SU-DHL-6 (cell line): ENCODE data around the gene MMP23B.
"Not testable (repeated sequence)": the region's sequence is repeated elsewhere in the genome, so short reads cannot be mapped to it uniquely, and the experiment has no call there.

Source experiments
- H2AFZ ChIP-seq: fragments of 200-600 bp; sonication (generic); 2 replicates; pipeline ENCODE4 v1.6.1; 2014; ENCODE audit warnings: low read depth, mild to moderate bottlenecking, moderate library complexity, mixed read lengths, antibody characterized with exemption, low read length; ENCODE audit not compliant: severe bottlenecking
- H3F3A ChIP-seq: fragments of 200-600 bp; shearing (Covaris generic); 2 replicates; pipeline ENCODE4 v1.6.0; 2016; ENCODE audit warnings: antibody characterized with exemption, mild to moderate bottlenecking; ENCODE audit not compliant: insufficient read depth
- H3K27ac ChIP-seq: fragments of 200-600 bp; sonication (generic); 2 replicates; pipeline ENCODE4 v1.5.1; 2016; ENCODE audit warnings: low read depth, mild to moderate bottlenecking, low read length, moderate library complexity, mixed read lengths
- H3K27me3 ChIP-seq: fragments of 200-600 bp; sonication (generic), shearing (Covaris generic); 2 replicates; pipeline ENCODE4 v1.6.0; 2014; ENCODE audit warnings: mild to moderate bottlenecking, low read length
- H3K36me3 ChIP-seq: fragments of 200-600 bp; sonication (generic); 2 replicates; pipeline ENCODE4 v1.6.1; 2014; ENCODE audit warnings: mild to moderate bottlenecking, low read length, mixed read lengths
- H3K4me2 ChIP-seq: fragments of 300-600, 200-600 bp; shearing (Covaris generic), sonication (generic); 2 replicates; pipeline ENCODE4 v1.6.0; 2014; ENCODE audit warnings: low read length, low read depth, mild to moderate bottlenecking; ENCODE audit not compliant: poor library complexity, severe bottlenecking
- H3K4me3 ChIP-seq: fragments of 200-600 bp; sonication (generic); 2 replicates; pipeline ENCODE4 v1.5.1; 2014; ENCODE audit warnings: antibody characterized with exemption, low read length, mild to moderate bottlenecking, mixed read lengths; ENCODE audit not compliant: insufficient read depth, poor library complexity, severe bottlenecking
- H3K79me2 ChIP-seq: fragments of 200-600 bp; sonication (generic); 2 replicates; pipeline ENCODE4 v1.6.1; 2014; ENCODE audit warnings: mild to moderate bottlenecking, low read length, moderate library complexity; ENCODE audit not compliant: insufficient read depth
- H3K9ac ChIP-seq: fragments of 200-600 bp; sonication (generic); 2 replicates; pipeline ENCODE4 v1.7.0; 2014; ENCODE audit warnings: mild to moderate bottlenecking, low read length
- H3K9me2 ChIP-seq: fragments of 200-600 bp; sonication (generic); replicated peaks from 2 replicates; pipeline ENCODE4 v1.6.1; 2014; ENCODE audit warnings: low read length; ENCODE audit not compliant: insufficient read depth
- H3K9me3 ChIP-seq: fragments of 200-600 bp; sonication (generic); 2 replicates; pipeline ENCODE4 v1.6.1; 2014; ENCODE audit warnings: low read length, mixed read lengths; ENCODE audit not compliant: insufficient read depth
- H4K20me1 ChIP-seq: fragments of 200-600 bp; sonication (generic); 2 replicates; pipeline ENCODE4 v1.6.1; 2014; ENCODE audit warnings: low read depth, mild to moderate bottlenecking, antibody characterized with exemption, low read length, moderate library complexity, mixed read lengths
- EZH2phosphoT487 ChIP-seq: fragments of 200-600 bp; sonication (generic), shearing (Covaris generic); conservative IDR thresholded peaks from 2 replicates; pipeline ENCODE4 v1.6.1; 2018; ENCODE audit warnings: mild to moderate bottlenecking, antibody characterized with exemption, low read length, moderate library complexity, mixed read lengths
- TF ChIP-seq, protein P1 (sequence below): fragments of 200-600 bp; sonication (generic); IDR thresholded peaks from one replicate; pipeline ENCODE4 v1.5.1; 2017; ENCODE audit warnings: antibody characterized with exemption, mild to moderate bottlenecking, low read length, moderate library complexity; ENCODE audit not compliant: insufficient read depth, poor library complexity, severe bottlenecking

The MMP23B gene

DNA sequence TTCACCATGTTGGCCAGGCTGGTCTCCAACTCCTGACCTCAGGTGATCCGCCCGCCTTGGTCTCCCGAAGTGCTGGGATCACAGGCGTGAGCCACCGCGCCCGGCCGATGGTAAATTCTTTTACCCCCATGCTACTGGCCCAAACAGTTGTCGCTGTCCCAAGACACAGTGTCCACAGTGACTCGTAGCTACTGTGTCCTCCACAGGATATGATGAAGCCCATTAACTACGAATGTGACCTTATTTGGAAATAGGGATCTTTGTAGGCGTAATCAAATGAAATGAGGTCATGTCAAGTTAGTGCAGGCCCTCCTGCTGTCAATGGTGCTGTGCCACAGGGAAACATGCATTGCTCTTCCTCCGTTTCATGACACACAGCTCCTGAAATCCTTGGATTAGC is 40.5 kb upstream of the MMP23B start:
- no peaks in the 10 kb centered on the region for H3K27me3 ChIP-seq
- H3K9me3 ChIP-seq = no peaks in the 10 kb centered on the region
- H2AFZ ChIP-seq = no peak overlapping the region
- H3K9ac ChIP-seq = no peak overlapping the region
- no peaks in the 10 kb centered on the region for H3K79me2 ChIP-seq
- no peaks in the 10 kb centered on the region for H3K36me3 ChIP-seq
- H3K4me2 ChIP-seq = no peak overlapping the region
- H3K4me3 ChIP-seq = no peak overlapping the region
- H4K20me1 ChIP-seq = no peaks in the 10 kb centered on the region
- H3F3A ChIP-seq = no peaks in the 10 kb centered on the region
- TF ChIP-seq, protein P1, sequence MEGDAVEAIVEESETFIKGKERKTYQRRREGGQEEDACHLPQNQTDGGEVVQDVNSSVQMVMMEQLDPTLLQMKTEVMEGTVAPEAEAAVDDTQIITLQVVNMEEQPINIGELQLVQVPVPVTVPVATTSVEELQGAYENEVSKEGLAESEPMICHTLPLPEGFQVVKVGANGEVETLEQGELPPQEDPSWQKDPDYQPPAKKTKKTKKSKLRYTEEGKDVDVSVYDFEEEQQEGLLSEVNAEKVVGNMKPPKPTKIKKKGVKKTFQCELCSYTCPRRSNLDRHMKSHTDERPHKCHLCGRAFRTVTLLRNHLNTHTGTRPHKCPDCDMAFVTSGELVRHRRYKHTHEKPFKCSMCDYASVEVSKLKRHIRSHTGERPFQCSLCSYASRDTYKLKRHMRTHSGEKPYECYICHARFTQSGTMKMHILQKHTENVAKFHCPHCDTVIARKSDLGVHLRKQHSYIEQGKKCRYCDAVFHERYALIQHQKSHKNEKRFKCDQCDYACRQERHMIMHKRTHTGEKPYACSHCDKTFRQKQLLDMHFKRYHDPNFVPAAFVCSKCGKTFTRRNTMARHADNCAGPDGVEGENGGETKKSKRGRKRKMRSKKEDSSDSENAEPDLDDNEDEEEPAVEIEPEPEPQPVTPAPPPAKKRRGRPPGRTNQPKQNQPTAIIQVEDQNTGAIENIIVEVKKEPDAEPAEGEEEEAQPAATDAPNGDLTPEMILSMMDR = no peak
- TF ChIP-seq EZH2phosphoT487 = no peak
- H3K27ac ChIP-seq = no peak overlapping the region
- H3K9me2 ChIP-seq = no peaks in the 10 kb centered on the region

DNA sequence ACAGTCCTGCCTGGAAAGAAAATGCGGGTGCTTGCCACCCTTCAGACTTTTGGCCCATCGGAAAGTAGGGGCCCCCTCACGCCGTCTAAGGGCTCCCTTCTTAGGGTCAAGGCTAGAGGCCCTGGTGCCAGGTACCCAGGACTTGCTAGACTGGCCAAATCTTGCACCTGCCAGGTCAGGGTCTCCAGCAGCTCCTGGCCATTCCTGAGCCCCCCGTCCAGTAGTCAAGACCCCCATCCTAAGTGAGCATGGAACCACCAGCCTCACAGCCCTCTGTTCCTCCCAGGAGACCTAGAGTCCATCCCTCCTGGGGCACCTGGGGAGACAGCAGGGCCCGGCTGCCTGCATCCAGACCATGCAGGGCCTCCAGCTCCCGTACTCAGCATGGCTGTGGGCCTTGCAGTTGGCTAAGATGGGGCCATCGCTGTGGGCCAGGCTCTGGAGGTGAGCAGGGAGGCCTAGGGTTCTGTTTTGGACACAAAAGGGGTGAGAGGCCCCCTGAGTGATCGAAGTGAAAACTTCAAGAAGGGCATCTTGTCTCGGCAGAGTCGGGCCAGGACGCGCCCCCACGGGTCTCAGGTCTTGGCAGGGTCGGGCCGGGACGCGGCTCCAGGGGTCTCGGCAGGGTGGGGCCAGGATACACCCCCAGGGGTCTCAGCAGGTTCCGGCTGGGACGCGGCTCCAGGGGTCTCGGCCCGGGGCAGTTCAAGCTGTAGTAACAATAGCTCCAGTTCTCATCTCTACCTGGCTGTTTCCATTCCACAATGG is 38.0 kb upstream of the MMP23B start:
- Histone ChIP-seq H2AFZ (no peak overlapping the region), H3F3A (no peaks in the 10 kb centered on the region), H3K36me3 (no peaks in the 10 kb centered on the region), H3K9me3 (no peaks in the 10 kb centered on the region), H3K4me3 (no peak overlapping the region), H3K4me2 (no peak overlapping the region), H4K20me1 (no peaks in the 10 kb centered on the region), H3K27ac (no peak overlapping the region), H3K9ac (no peak overlapping the region), H3K9me2 (no peaks in the 10 kb centered on the region), H3K27me3 (no peaks in the 10 kb centered on the region), H3K79me2 (no peaks in the 10 kb centered on the region)
- TF ChIP-seq, protein P1 = no peak
- TF ChIP-seq EZH2phosphoT487 = no peak

DNA sequence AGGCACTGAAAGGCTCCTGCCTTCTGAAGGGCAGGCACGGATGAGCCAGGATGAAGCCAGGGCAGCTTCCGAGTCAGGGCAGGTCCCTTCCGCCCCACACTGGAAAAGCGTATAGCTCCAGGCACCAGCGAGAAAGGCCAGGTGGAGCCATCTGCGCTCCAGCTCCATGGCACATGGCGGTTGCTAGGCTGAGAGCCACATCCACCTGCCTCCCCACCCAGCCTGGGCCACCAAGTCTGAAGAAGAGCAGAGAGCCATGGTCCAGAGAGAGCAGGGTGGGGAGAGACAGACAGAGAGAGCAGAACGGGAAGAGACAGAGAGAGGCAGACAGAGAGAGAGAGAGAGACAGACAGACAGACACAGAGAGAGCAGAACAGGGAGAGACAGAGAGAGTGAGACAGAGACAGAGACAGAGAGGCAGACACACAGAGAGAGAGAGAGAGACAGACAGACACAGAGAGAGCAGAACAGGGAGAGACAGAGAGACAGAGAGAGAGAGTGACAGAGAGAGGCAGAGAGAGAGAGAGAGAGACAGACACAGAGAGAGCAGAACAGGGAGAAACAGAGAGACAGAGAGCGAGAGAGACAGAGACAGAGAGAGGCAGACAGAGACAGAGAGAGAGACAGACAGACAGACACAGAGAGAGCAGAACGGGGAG is 37.2 kb upstream of the MMP23B start:
- H3K9me2 ChIP-seq = no peaks in the 10 kb centered on the region
- no peak overlapping the region for H3K4me3 ChIP-seq
- no peak overlapping the region for H3K27ac ChIP-seq
- TF ChIP-seq, protein P1 = no peak
- TF ChIP-seq EZH2phosphoT487 = no peak
- H3K79me2 ChIP-seq = no peaks in the 10 kb centered on the region
- no peak overlapping the region for H3K4me2 ChIP-seq
- no peaks in the 10 kb centered on the region for H4K20me1 ChIP-seq
- no peaks in the 10 kb centered on the region for H3K36me3 ChIP-seq
- no peak overlapping the region for H3K9ac ChIP-seq
- no peak overlapping the region for H2AFZ ChIP-seq
- no peaks in the 10 kb centered on the region for H3F3A ChIP-seq
- H3K27me3 ChIP-seq = no peaks in the 10 kb centered on the region
- H3K9me3 ChIP-seq = no peaks in the 10 kb centered on the region

DNA sequence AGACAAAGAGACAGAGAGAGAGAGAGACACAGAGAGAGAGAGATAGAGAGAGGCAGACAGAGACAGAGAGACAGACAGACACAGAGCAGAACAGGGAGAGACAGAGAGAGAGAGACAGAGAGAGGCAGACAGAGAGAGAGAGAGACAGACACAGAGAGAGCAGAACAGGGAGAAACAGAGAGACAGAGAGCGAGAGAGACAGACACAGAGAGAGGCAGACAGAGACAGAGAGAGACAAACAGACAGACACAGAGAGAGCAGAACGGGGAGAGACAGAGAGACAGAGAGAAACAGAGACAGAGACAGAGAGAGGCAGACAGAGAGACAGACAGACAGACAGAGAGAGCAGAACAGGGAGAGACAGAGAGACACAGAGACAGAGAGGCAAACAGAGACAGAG is 36.6 kb upstream of the MMP23B start:
- H3K9me2 ChIP-seq, H3K27me3 ChIP-seq, H3K9me3 ChIP-seq, H3K36me3 ChIP-seq, H2AFZ ChIP-seq, H3K9ac ChIP-seq, H3F3A ChIP-seq, H4K20me1 ChIP-seq, H3K79me2 ChIP-seq, H3K4me3 ChIP-seq, H3K4me2 ChIP-seq, H3K27ac ChIP-seq: not testable (repeated sequence)
